HEK293 (cell line): ENCODE data around the gene LRRC2.

Source experiments
- CTCF ChIA-PET: fragments of 350-600 bp; formaldehyde crosslinking; extraction: SDS; loops from one replicate; lab custom pipeline; 2021; ENCODE audit warnings: antibody characterized with exemption; lab: Yijun Ruan, JAX
- POLR2A ChIA-PET: fragments of 300-600 bp; formaldehyde crosslinking; extraction: SDS; loops from one replicate; lab custom pipeline; 2020; ENCODE audit warnings: antibody characterized with exemption, inconsistent platforms; lab: Yijun Ruan, JAX
- H3K27ac ChIP-seq: fragments of 200-500 bp; sonication (Bioruptor generic); 2 replicates; pipeline ENCODE4 v1.5.1; 2014; ENCODE audit warnings: low read depth, low read length, control low read depth, inconsistent platforms; ENCODE audit errors: extremely low read depth
- H3K36me3 ChIP-seq, 2 experiments: fragments of 200-500 bp in 1 of 2; sonication (Bioruptor generic) in 1 of 2; 1 replicate in 1 of 2; 2 replicates in 1 of 2; pipeline ENCODE4 v1.5.1; 2014 to 2017; ENCODE audit warnings: inconsistent platforms in 2 of 2, low read length in 2 of 2; ENCODE audit not compliant: control insufficient read depth in 2 of 2, insufficient read depth in 1 of 2
- H3K4me1 ChIP-seq: fragments of 200-500 bp; sonication (Bioruptor generic); 2 replicates; pipeline ENCODE4 v1.5.1; 2014; ENCODE audit warnings: mild to moderate bottlenecking, low read length, inconsistent platforms; ENCODE audit not compliant: control insufficient read depth, insufficient read depth
- H3K4me3 ChIP-seq: 2 replicates; pipeline ENCODE4 v1.5.1; 2011; ENCODE audit warnings: low read depth, mild to moderate bottlenecking, control low read depth, low read length, moderate library complexity
- H3K9me3 ChIP-seq: fragments of 200-500 bp; sonication (Bioruptor generic); 2 replicates; pipeline ENCODE4 v1.5.1; 2014; ENCODE audit warnings: low read depth, low read length, inconsistent platforms; ENCODE audit not compliant: control insufficient read depth, insufficient read depth
- EGR2 ChIP-seq: fragments of 450-650 bp; formaldehyde crosslinking; IDR thresholded peaks from 2 replicates; pipeline ENCODE4 v1.5.1; 2016; ENCODE audit warnings: low read depth, missing biosample characterization, missing genetic modification characterization
- HOXA7 ChIP-seq: sonication (generic); formaldehyde crosslinking; IDR thresholded peaks from 2 replicates; pipeline ENCODE4 v1.8.1; 2022; ENCODE audit warnings: missing genetic modification reagents, borderline replicate concordance
- KLF16 ChIP-seq: fragments of 450-650 bp; formaldehyde crosslinking; IDR thresholded peaks from 2 replicates; pipeline ENCODE4 v1.5.1; 2017; ENCODE audit warnings: missing biosample characterization, missing genetic modification characterization
- PRDM1 ChIP-seq: fragments of 450-650 bp; formaldehyde crosslinking; IDR thresholded peaks from 2 replicates; pipeline ENCODE4; 2016; ENCODE audit warnings: missing biosample characterization, missing genetic modification characterization
- ZBTB17 ChIP-seq: fragments of 450-650 bp; formaldehyde crosslinking; IDR thresholded peaks from 2 replicates; pipeline ENCODE4 v1.5.1; 2016; ENCODE audit warnings: missing biosample characterization, missing genetic modification characterization
- ZIC2 ChIP-seq: fragments of 450-650 bp; formaldehyde crosslinking; IDR thresholded peaks from 2 replicates; pipeline ENCODE4 v1.5.1; 2016; ENCODE audit warnings: missing biosample characterization, missing genetic modification characterization
- ZNF174 ChIP-seq: fragments of 450-650 bp; formaldehyde crosslinking; IDR thresholded peaks from 2 replicates; pipeline ENCODE4 v1.5.0; 2017; ENCODE audit warnings: missing biosample characterization, mild to moderate bottlenecking, missing genetic modification characterization
- ZNF223 ChIP-seq: fragments of 450-650 bp; formaldehyde crosslinking; IDR thresholded peaks from 2 replicates; pipeline ENCODE4 v1.5.1; 2016; ENCODE audit warnings: missing biosample characterization, missing genetic modification characterization
- ZNF23 ChIP-seq: fragments of 450-650 bp; formaldehyde crosslinking; IDR thresholded peaks from 2 replicates; pipeline ENCODE4 v1.5.1; 2016; ENCODE audit warnings: missing biosample characterization, missing genetic modification characterization, borderline replicate concordance
- ZNF311 ChIP-seq: fragments of 450-650 bp; formaldehyde crosslinking; IDR thresholded peaks from 2 replicates; pipeline ENCODE4 v1.5.1; 2017; ENCODE audit warnings: missing biosample characterization, missing genetic modification characterization, borderline replicate concordance
- ZNF350 ChIP-seq: fragments of 450-650 bp; formaldehyde crosslinking; IDR thresholded peaks from 2 replicates; pipeline ENCODE4 v1.5.0; 2017; ENCODE audit warnings: missing biosample characterization, mild to moderate bottlenecking, missing genetic modification characterization
- ZNF354C ChIP-seq: fragments of 450-650 bp; formaldehyde crosslinking; IDR thresholded peaks from 2 replicates; pipeline ENCODE4 v1.5.1; 2016; ENCODE audit warnings: missing biosample characterization, missing genetic modification characterization, low read depth, borderline replicate concordance
- ZNF521 ChIP-seq: fragments of 450-650 bp; formaldehyde crosslinking; IDR thresholded peaks from 2 replicates; pipeline ENCODE4 v1.5.1; 2017; ENCODE audit warnings: missing biosample characterization, mild to moderate bottlenecking, missing genetic modification characterization
- ZNF561 ChIP-seq: fragments of 450-650 bp; IDR thresholded peaks from 2 replicates; pipeline ENCODE4 v1.5.1; 2018; ENCODE audit warnings: missing biosample characterization, missing genetic modification characterization, borderline replicate concordance
- ZNF629 ChIP-seq: fragments of 450-650 bp; formaldehyde crosslinking; IDR thresholded peaks from 2 replicates; pipeline ENCODE4 v1.5.1; 2017; ENCODE audit warnings: missing biosample characterization, missing genetic modification characterization
- ZNF747 ChIP-seq: fragments of 450-650 bp; formaldehyde crosslinking; IDR thresholded peaks from 2 replicates; pipeline ENCODE4 v1.5.1; 2016; ENCODE audit warnings: missing biosample characterization, missing genetic modification characterization
- ZNF768 ChIP-seq: fragments of 450-650 bp; formaldehyde crosslinking; IDR thresholded peaks from 2 replicates; pipeline ENCODE4 v1.5.1; 2018; ENCODE audit warnings: missing biosample characterization, mild to moderate bottlenecking, missing genetic modification characterization
- TF ChIP-seq, protein P1 (sequence below): fragments of 450-650 bp; formaldehyde crosslinking; IDR thresholded peaks from 2 replicates; pipeline ENCODE4 v1.5.1; 2016; ENCODE audit warnings: missing biosample characterization, missing genetic modification characterization
- TF ChIP-seq, protein P2 (sequence below): fragments of 450-650 bp; formaldehyde crosslinking; IDR thresholded peaks from 2 replicates; pipeline ENCODE4 v1.5.1; 2016; ENCODE audit warnings: missing biosample characterization, missing genetic modification characterization
- TF ChIP-seq, protein P3 (sequence below): fragments of 450-650 bp; formaldehyde crosslinking; IDR thresholded peaks from 2 replicates; pipeline ENCODE4 v1.5.1; 2016; ENCODE audit warnings: missing biosample characterization, missing genetic modification characterization, borderline replicate concordance

The LRRC2 gene

DNA sequence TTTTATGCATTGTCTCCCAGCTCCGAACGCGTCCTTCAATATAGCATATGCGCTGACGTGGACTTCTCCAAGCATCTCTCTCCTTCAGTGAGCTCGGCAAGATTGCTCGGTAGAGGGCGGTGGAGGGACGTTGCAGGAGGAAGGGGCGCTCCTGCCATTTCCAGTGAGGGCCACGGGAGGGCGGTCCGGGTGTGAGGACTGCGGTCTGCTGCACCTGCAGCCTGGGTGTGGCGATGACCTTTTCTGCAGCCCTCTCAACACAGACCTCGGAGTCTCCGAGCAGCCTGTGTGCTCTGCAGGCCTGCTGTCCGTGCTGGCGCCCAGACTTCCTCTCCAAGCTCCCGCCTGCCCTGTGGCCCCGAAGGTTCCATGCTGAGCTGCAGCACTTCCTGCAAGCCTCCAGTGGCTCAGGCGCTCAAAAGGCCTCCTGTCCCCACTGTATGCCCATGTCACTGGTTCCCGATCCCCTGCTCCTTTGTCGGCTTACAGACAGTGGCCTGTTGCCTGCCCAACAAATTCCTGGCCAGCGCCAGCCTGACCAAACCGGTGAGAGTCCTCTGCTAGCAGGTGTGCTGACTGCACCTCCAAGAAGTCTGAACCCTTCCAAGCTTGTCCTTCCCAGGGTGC, 77.3 kb downstream of the LRRC2 start (continued):
- 0 out of 2 replicates have a peak, but pooled peaks have one; percentile 26 for TF ChIP-seq ZNF629
- TF ChIP-seq ZIC2 (tag by site-specific recombination): peak; percentile 73; the same call in 1 of the 2 replicates

DNA sequence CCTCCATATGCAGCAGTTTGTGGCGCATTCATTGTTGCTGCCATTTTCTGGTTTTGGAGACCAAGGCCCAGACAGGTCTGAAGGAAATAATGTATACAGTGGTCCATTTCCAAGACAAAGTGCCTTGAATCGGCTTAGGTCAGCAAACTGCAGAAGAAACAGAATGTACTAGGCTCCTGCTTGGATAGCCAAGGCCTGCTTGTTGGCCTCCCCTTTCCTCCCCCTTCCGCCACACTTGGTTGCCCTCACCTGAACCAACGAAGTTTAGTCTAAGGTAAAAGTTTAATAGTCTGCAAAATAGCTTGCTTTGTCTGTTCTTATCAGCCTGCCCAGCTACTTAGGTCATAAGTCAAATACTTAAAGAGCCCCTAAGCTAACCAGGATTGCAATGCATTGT, 80.3 kb downstream of the LRRC2 start:
- Histone ChIP-seq H3K4me3 (no peak overlapping the region), H3K27ac (no peak overlapping the region), H3K9me3 (no peaks in the 10 kb centered on the region), H3K36me3 (no peaks in the 10 kb centered on the region), H3K4me1 (no peaks in the 10 kb centered on the region)
- POLR2A ChIA-PET: no interaction called here
- CTCF ChIA-PET: no interaction called here
- TF ChIP-seq PRDM1 (tag by site-specific recombination) (no peak), ZNF561 (tag by site-specific recombination) (no peak), ZNF747 (no peak), ZNF23 (no peak), ZNF311 (no peak), KLF16 (tag by site-specific recombination) (no peak)
- TF ChIP-seq, protein P1, sequence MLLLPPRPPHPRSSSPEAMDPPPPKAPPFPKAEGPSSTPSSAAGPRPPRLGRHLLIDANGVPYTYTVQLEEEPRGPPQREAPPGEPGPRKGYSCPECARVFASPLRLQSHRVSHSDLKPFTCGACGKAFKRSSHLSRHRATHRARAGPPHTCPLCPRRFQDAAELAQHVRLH (tag by site-specific recombination): no peak

DNA sequence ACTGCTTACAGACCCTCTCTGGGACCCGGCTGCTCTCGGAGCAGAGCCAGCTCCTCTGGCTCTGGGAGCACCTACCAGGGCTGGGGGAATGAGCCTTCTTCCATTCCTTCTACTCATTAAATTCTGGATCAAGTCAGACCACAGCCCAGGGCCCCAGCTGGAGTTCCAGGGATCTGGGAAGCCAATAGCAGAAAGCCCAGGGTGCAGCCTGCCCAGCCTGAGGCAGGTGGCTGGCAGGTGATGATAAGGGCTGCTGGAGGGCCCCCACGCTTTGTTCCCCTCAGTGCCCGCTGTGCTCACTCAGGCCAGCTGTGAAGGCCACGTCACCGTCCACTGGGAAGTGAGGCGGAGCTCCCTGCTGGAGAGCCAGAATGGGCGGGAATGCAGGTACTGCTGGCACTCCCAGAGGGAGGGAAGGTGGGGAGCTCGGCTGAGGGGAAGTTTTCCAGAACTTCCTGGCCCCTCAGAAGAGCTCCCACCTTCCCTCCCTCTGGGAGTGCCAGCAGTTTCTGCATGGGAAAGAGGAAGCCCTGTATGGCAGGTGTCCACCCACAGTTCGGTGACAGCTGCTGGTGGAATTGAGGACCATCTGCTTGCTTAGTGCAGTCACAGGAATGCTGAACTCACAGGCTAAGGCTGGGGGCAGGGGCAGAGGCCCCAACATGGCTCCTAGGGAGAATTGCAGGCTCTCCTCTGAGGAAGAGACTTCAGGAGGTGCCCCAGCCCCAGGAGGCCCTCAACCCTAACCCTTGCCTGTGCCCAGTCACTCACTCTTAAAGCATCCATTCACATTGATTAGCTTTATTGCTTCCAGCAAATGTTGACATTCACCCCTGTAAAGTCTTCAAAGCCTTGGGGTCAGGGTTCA, 81.0 kb downstream of the LRRC2 start:
- CTCF ChIA-PET: interaction anchor here (1.0 kb wide), 1 partner anchor 36 kb away, joined by 4 read pairs; no protein-coding TSS in a partner anchor
- POLR2A ChIA-PET: no interaction called here
- H3K27ac ChIP-seq: no peak overlapping the region
- no peaks in the 10 kb centered on the region for H3K4me1 ChIP-seq
- no peaks in the 10 kb centered on the region for H3K9me3 ChIP-seq
- H3K4me3 ChIP-seq: no peak overlapping the region
- no peaks in the 10 kb centered on the region for H3K36me3 ChIP-seq
- TF ChIP-seq ZBTB17 (tag by site-specific recombination) (0 out of 2 replicates have a peak, but pooled peaks have one; percentile 20), ZIC2 (tag by site-specific recombination) (peak; percentile 37; the same call in 1 of the 2 replicates)
- TF ChIP-seq, protein P2, sequence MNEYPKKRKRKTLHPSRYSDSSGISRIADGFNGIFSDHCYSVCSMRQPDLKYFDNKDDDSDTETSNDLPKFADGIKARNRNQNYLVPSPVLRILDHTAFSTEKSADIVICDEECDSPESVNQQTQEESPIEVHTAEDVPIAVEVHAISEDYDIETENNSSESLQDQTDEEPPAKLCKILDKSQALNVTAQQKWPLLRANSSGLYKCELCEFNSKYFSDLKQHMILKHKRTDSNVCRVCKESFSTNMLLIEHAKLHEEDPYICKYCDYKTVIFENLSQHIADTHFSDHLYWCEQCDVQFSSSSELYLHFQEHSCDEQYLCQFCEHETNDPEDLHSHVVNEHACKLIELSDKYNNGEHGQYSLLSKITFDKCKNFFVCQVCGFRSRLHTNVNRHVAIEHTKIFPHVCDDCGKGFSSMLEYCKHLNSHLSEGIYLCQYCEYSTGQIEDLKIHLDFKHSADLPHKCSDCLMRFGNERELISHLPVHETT: no peak

DNA sequence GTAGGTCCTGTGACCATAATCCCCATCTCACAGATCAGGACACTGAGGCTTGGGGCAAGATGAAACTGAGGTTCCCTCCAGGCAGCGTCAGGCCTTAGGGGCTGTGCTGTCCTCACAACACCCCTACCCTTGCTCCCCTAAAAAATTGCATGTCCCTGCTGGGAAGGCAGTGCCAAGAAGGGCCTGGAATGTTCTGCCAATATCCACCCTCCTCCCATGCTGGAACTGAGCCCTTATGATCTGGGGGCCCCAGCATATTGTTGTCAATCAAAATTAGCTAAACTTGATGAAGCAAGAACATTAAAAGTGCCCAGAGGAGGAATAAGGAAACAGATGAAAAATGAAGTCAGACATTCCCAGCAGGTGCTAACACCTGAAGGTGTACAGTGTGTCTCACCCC, 81.7 kb downstream of the LRRC2 start:
- Histone ChIP-seq H3K27ac (no peak overlapping the region), H3K9me3 (no peaks in the 10 kb centered on the region), H3K4me3 (no peak overlapping the region), H3K36me3 (no peaks in the 10 kb centered on the region), H3K4me1 (no peaks in the 10 kb centered on the region)
- ChIA-PET CTCF (interaction anchor here (0.6 to 1.0 kb wide), 4 partner anchors 17 to 73 kb away, joined by 3 to 4 read pairs (median 3); no protein-coding TSS in a partner anchor), POLR2A (no interaction called here)
- TF ChIP-seq ZNF521 (no peak), HOXA7 (CRISPR knock-in tag) (no peak), ZNF174 (tag by site-specific recombination) (no peak), ZNF223 (tag by site-specific recombination) (no peak), EGR2 (tag by site-specific recombination) (no peak), ZNF768 (tag by site-specific recombination) (no peak), ZNF354C (tag by site-specific recombination) (no peak), ZNF350 (tag by site-specific recombination) (no peak)
- TF ChIP-seq, protein P3, sequence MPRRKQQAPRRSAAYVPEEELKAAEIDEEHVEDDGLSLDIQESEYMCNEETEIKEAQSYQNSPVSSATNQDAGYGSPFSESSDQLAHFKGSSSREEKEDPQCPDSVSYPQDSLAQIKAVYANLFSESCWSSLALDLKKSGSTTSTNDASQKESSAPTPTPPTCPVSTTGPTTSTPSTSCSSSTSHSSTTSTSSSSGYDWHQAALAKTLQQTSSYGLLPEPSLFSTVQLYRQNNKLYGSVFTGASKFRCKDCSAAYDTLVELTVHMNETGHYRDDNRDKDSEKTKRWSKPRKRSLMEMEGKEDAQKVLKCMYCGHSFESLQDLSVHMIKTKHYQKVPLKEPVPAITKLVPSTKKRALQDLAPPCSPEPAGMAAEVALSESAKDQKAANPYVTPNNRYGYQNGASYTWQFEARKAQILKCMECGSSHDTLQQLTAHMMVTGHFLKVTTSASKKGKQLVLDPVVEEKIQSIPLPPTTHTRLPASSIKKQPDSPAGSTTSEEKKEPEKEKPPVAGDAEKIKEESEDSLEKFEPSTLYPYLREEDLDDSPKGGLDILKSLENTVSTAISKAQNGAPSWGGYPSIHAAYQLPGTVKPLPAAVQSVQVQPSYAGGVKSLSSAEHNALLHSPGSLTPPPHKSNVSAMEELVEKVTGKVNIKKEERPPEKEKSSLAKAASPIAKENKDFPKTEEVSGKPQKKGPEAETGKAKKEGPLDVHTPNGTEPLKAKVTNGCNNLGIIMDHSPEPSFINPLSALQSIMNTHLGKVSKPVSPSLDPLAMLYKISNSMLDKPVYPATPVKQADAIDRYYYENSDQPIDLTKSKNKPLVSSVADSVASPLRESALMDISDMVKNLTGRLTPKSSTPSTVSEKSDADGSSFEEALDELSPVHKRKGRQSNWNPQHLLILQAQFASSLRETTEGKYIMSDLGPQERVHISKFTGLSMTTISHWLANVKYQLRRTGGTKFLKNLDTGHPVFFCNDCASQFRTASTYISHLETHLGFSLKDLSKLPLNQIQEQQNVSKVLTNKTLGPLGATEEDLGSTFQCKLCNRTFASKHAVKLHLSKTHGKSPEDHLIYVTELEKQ (tag by site-specific recombination): no peak
